Peyer's patch (tissue), 4 donors: ENCODE results near the gene LENEP. TPM values are rescaled to one million over a fixed set of nuclear protein-coding genes. Genes with fewer than 3 reads are reported as not detected.
A peak's percentile ranks its signal among the peaks of the same experiment; 100 is the strongest.

Experiments
- DNase-seq, 3 donors: peaks; one replicate each; pipeline ENCODE4 v3.0.0-alpha.2; 2017 to 2019
- H3K27ac ChIP-seq, 4 donors: fragments of 200-600 bp; sonication (generic); one replicate each; pipeline ENCODE4 v1.5.1; 2016 to 2019
- H3K27me3 ChIP-seq, 2 donors: fragments of 200-600 bp; sonication (generic); one replicate each; pipeline ENCODE4 v1.5.1; 2019
- H3K36me3 ChIP-seq, 3 donors: fragments of 200-600 bp; sonication (generic); one replicate each; pipeline ENCODE4 v1.5.1; 2016 to 2019
- H3K4me1 ChIP-seq, 4 donors: fragments of 200-600 bp; sonication (generic); one replicate each; pipeline ENCODE4 v1.5.1; 2016 to 2019
- H3K4me3 ChIP-seq, 4 donors: fragments of 200-600 bp; sonication (generic); 1 replicate in 3 of 4; 2 replicates in 1 of 4; pipeline ENCODE4 v1.5.1; 2016 to 2019; ENCODE audit warnings: mild to moderate bottlenecking in 1 of 4
- H3K9me3 ChIP-seq, 4 donors: fragments of 200-600 bp; sonication (generic); one replicate each; pipeline ENCODE4 v1.5.1; 2016 to 2019; ENCODE audit warnings: mild to moderate bottlenecking in 1 of 4
- CTCF ChIP-seq, 6 experiments: fragments of 450-650 bp in 4 of 6; fragments of 200-600 bp in 2 of 6; sonication (generic) in 1 of 6; IDR thresholded peaks; one replicate each; pipeline ENCODE4 v1.5.1; 2017 to 2019; ENCODE audit warnings: antibody characterized with exemption in 6 of 6, mild to moderate bottlenecking in 3 of 6, moderate library complexity in 1 of 6
- POLR2A ChIP-seq, 2 donors: fragments of 450-650 bp; IDR thresholded peaks; one replicate each; pipeline ENCODE4 v1.5.1; 2017; ENCODE audit warnings: antibody characterized with exemption in 2 of 2, mild to moderate bottlenecking in 2 of 2, moderate library complexity in 2 of 2
- total RNA-seq, 4 donors: library from RNA; depleted of rRNA; stranded (reverse); fragments of >200 nt; gene quantifications; one replicate each; pipeline ENCODE4 v1.1.0, GENCODE V29; 2016

The LENEP gene
- total RNA-seq, 4 donors from 2014 or later: not detected

GRCh38 chr1:154989195-154989860 is 4.1 kb upstream of the LENEP start:
- peak in 2 of 3 donors; percentile 66 to 68 for DNase-seq

GRCh38 chr1:154990276-154990675 is 3.1 kb upstream of the LENEP start:
- Histone ChIP-seq H3K27ac (no peak overlapping the region), H3K27me3 (no peaks in the 10 kb centered on the region), H3K36me3 (peaks cover 0 to 33% (median 0%) of the 10 kb centered on the region in 3 donors), H3K9me3 (no peaks in the 10 kb centered on the region), H3K4me1 (peaks cover 0 to 17% (median 0%) of the 10 kb centered on the region in 4 donors), H3K4me3 (no peak overlapping the region)
- TF ChIP-seq CTCF (IDR thresholded peaks at IDR 0.05) (no peak), POLR2A (IDR thresholded peaks at IDR 0.05) (no peak)
- DNase-seq: peak in 1 of 3 donors; percentile 31

More at GRCh38 chr1:154989195-154989860, 4.1 kb upstream of the LENEP start:
- Histone ChIP-seq H3K9me3 (no peaks in the 10 kb centered on the region), H3K27me3 (no peaks in the 10 kb centered on the region), H3K27ac (peak overlapping the region in 2 of 4 donors; percentile 13 to 46), H3K4me1 (peaks cover 0 to 18% (median 0%) of the 10 kb centered on the region in 4 donors), H3K36me3 (peaks cover 0 to 33% (median 0%) of the 10 kb centered on the region in 3 donors), H3K4me3 (no peak overlapping the region)
- no peak for TF ChIP-seq POLR2A (IDR thresholded peaks at IDR 0.05)
- no peak for TF ChIP-seq CTCF (IDR thresholded peaks at IDR 0.05)

- peak in 1 of 3 donors; percentile 49 for DNase-seq
- Histone ChIP-seq H3K9me3 (no peaks in the 10 kb centered on the region), H3K27ac (no peak overlapping the region), H3K4me1 (peaks cover 0 to 17% (median 0%) of the 10 kb centered on the region in 4 donors), H3K27me3 (no peaks in the 10 kb centered on the region), H3K4me3 (no peak overlapping the region), H3K36me3 (peaks cover 0 to 27% (median 0%) of the 10 kb centered on the region in 3 donors)
- TF ChIP-seq POLR2A (IDR thresholded peaks at IDR 0.05) (no peak), CTCF (IDR thresholded peaks at IDR 0.05) (no peak)
These were observed 440 bp upstream of the LENEP start for GRCh38 chr1:154992721-154993571.

- Histone ChIP-seq H3K4me1 (peaks cover 0 to 10% (median under 1%) of the 10 kb centered on the region in 4 donors), H3K4me3 (no peak overlapping the region), H3K27ac (no peak overlapping the region), H3K9me3 (no peaks in the 10 kb centered on the region), H3K36me3 (peaks cover 0 to 19% (median 0%) of the 10 kb centered on the region in 3 donors), H3K27me3 (no peaks in the 10 kb centered on the region)
- no peak for DNase-seq
- TF ChIP-seq POLR2A (IDR thresholded peaks at IDR 0.05) (no peak), CTCF (IDR thresholded peaks at IDR 0.05) (no peak)
These were observed 842 bp downstream of the LENEP start for GRCh38 chr1:154994269-154994587.

- DNase-seq: peak in 1 of 3 donors; percentile 37
- Histone ChIP-seq H3K9me3 (no peaks in the 10 kb centered on the region), H3K4me1 (peaks cover 0 to 10% (median 2%) of the 10 kb centered on the region in 4 donors), H3K36me3 (peaks cover 0 to 19% (median 0%) of the 10 kb centered on the region in 3 donors), H3K27me3 (no peaks in the 10 kb centered on the region), H3K4me3 (no peak overlapping the region), H3K27ac (no peak overlapping the region)
- TF ChIP-seq POLR2A (IDR thresholded peaks at IDR 0.05): no peak
- no peak for TF ChIP-seq CTCF (IDR thresholded peaks at IDR 0.05)
These were observed 1.2 kb downstream of the LENEP start for GRCh38 chr1:154994591-154994990.
